ENCODE measurements around the gene C16orf78.

GRCh38 chr16:49343291-49343690 lies 30.3 kb upstream of the C16orf78 start:
- TF ChIP-seq, protein P1, sequence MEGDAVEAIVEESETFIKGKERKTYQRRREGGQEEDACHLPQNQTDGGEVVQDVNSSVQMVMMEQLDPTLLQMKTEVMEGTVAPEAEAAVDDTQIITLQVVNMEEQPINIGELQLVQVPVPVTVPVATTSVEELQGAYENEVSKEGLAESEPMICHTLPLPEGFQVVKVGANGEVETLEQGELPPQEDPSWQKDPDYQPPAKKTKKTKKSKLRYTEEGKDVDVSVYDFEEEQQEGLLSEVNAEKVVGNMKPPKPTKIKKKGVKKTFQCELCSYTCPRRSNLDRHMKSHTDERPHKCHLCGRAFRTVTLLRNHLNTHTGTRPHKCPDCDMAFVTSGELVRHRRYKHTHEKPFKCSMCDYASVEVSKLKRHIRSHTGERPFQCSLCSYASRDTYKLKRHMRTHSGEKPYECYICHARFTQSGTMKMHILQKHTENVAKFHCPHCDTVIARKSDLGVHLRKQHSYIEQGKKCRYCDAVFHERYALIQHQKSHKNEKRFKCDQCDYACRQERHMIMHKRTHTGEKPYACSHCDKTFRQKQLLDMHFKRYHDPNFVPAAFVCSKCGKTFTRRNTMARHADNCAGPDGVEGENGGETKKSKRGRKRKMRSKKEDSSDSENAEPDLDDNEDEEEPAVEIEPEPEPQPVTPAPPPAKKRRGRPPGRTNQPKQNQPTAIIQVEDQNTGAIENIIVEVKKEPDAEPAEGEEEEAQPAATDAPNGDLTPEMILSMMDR (conservative IDR thresholded peaks at IDR 0.05; ENCODE audit: low read depth, low read length): no peak
- no peak for TF ChIP-seq EZH2 (IDR thresholded peaks at IDR 0.05; ENCODE audit: borderline replicate concordance, low read depth, low read length, poor library complexity, severe bottlenecking)

All from A673 (cell line).